ENCODE data around the gene CACNA1E. TPM values are rescaled to one million over a fixed set of nuclear protein-coding genes. Genes with fewer than 3 reads are reported as not detected.

Gene CACNA1E
- total RNA-seq, 2 donors from 2014 or later = 0.44 to 0.53 TPM

DNA sequence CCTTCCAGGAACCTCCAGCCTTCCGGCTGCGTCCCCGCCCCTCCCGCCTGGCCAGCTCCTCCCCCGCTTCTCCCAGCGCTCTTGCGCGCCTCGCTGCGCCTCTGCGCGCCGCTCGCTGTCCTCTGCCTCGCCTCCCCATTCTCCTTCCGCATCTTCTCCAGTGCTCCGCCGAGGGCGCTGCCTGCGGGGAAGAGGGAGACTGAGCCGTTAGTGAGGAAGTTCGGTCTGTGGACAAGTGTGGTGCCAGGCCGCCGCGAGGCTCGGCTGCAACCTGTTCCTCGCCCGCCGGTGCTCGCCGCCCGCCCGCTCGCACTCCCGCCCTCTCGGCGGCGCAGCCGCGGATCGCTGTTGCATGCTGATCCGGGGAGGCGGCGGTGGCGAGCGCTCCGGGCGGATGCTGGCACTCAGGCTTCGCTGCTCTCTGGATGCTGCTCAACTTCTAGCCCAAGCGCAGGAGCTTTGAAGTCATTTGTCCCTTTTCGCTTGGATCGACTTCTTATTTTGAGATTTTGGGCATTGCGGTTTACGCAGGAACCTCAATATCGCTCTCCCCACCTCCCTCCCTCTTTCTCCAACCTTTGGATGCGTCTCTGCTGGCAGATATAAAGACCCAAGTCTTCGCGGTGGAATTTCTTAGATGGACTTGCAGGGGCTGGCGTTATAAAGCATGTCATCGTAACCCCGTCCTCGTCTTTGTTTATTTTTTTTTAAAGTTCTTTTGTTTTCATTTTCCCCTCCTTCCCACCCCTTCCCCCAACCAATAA lies 614 bp upstream of the CACNA1E start:
- Histone ChIP-seq H3K27ac (no peak overlapping the region), H3K4me3 (peak overlapping the region; percentile 9), H3K4me1 (no peaks in the 10 kb centered on the region), H3K36me3 (no peaks in the 10 kb centered on the region), H3K9ac (ENCODE audit: low read depth in 2 of 2, low read length in 2 of 2) (no peak overlapping the region), H3K27me3 (peaks cover 47% of the 10 kb centered on the region), H3K9me3 (no peaks in the 10 kb centered on the region)
- intact Hi-C loops (cut with DNase I) = loop anchor here (10.0 kb wide), 1 partner anchor 572 kb away; no protein-coding TSS in a partner anchor
- DNase-seq = peak; percentile 54
- no peak for TF ChIP-seq CTCF (IDR thresholded peaks at IDR 0.05)

GRCh38 chr1:181484821-181485220 lies 1.5 kb downstream of the CACNA1E start:
- DNase-seq = no peak
- intact Hi-C loops (cut with DNase I) = loop anchor here (10.0 kb wide), 1 partner anchor 570 kb away; no protein-coding TSS in a partner anchor
- Histone ChIP-seq H3K27me3 (peaks cover 47% of the 10 kb centered on the region), H3K4me1 (no peaks in the 10 kb centered on the region), H3K9me3 (no peaks in the 10 kb centered on the region), H3K9ac (ENCODE audit: low read depth in 2 of 2, low read length in 2 of 2) (no peak overlapping the region), H3K36me3 (no peaks in the 10 kb centered on the region), H3K4me3 (no peak overlapping the region), H3K27ac (no peak overlapping the region)
- TF ChIP-seq CTCF (IDR thresholded peaks at IDR 0.05) = no peak

- no peak for DNase-seq
- Histone ChIP-seq H3K36me3 (no peaks in the 10 kb centered on the region), H3K4me1 (no peaks in the 10 kb centered on the region), H3K27me3 (peaks cover 47% of the 10 kb centered on the region), H3K9ac (ENCODE audit: low read depth in 2 of 2, low read length in 2 of 2) (no peak overlapping the region), H3K9me3 (no peaks in the 10 kb centered on the region), H3K4me3 (no peak overlapping the region), H3K27ac (no peak overlapping the region)
- intact Hi-C loops (cut with DNase I) = loop anchor here (10.0 kb wide), 1 partner anchor 569 kb away; no protein-coding TSS in a partner anchor
- TF ChIP-seq CTCF (IDR thresholded peaks at IDR 0.05) = no peak
Measured at GRCh38 chr1:181485287-181486097, 2.2 kb downstream of the CACNA1E start.

DNA sequence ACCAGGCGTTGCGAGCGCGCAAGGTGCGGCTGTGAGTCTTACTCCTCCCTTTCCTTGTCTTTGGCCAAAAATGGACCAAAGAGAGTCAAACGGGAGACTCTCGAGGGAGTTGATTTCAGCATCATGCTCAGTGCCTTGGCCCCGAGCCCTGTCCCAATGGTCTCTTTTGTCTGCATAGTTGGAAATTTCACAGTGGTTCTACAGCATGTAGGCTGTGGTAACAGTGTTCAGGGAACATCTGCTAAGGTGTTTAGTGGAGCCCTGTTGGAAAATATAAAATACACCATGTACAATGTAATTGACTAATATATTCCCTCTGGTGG lies 2.7 kb downstream of the CACNA1E start:
- Histone ChIP-seq H3K4me3 (no peak overlapping the region), H3K27ac (no peak overlapping the region), H3K36me3 (no peaks in the 10 kb centered on the region), H3K27me3 (peaks cover 47% of the 10 kb centered on the region), H3K9ac (ENCODE audit: low read depth in 2 of 2, low read length in 2 of 2) (no peak overlapping the region), H3K4me1 (no peaks in the 10 kb centered on the region), H3K9me3 (no peaks in the 10 kb centered on the region)
- intact Hi-C loops (cut with DNase I) = loop anchor here (10.0 kb wide), 1 partner anchor 569 kb away; no protein-coding TSS in a partner anchor
- DNase-seq = no peak
- no peak for TF ChIP-seq CTCF (IDR thresholded peaks at IDR 0.05)

DNA sequence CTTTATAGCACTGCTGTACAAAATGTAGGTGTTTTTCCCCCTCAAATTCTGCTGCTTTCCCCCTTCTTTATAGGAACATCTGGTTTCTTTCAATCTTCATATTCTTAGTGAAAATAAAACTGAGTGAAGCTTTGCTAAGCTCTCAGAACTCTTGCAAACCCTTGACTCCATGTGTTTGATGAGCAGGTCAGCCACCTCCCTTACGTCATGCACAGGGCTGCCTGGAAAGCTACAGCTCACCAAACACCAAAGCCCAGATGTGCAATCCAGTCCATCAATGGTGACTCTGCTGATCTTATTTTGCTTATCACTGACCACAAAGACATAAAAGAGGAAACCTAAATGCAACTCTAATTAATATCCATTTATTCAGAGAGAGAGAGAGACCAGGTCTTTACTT lies 5.5 kb downstream of the CACNA1E start:
- H3K9ac ChIP-seq (ENCODE audit: low read depth in 2 of 2, low read length in 2 of 2) = no peak overlapping the region
- DNase-seq = no peak
- intact Hi-C loops (cut with DNase I) = loop anchor here (10.0 kb wide), 1 partner anchor 566 kb away; no protein-coding TSS in a partner anchor
- no peak overlapping the region for H3K27ac ChIP-seq
- TF ChIP-seq CTCF (IDR thresholded peaks at IDR 0.05) = no peak
- H3K4me3 ChIP-seq = no peak overlapping the region
- H3K36me3 ChIP-seq = no peaks in the 10 kb centered on the region
- H3K27me3 ChIP-seq = peaks cover 26% of the 10 kb centered on the region
- no peaks in the 10 kb centered on the region for H3K4me1 ChIP-seq
- no peaks in the 10 kb centered on the region for H3K9me3 ChIP-seq
